GM12892 (cell line): ENCODE results near the gene AGPAT2.

Source experiments
- POLR2A ChIP-seq: IDR thresholded peaks from 2 replicates; pipeline ENCODE4 v1.6.1; 2011; ENCODE audit warnings: low read depth, low read length, control low read depth
- POLR2AphosphoS5 ChIP-seq: IDR thresholded peaks from 2 replicates; pipeline ENCODE4 v1.6.1; 2011; ENCODE audit warnings: low read depth, low read length, control low read depth
- TAF1 ChIP-seq: IDR thresholded peaks from 2 replicates; pipeline ENCODE4 v1.6.1; 2011; ENCODE audit warnings: low read depth, mild to moderate bottlenecking, control low read depth, low read length, borderline replicate concordance

DNA sequence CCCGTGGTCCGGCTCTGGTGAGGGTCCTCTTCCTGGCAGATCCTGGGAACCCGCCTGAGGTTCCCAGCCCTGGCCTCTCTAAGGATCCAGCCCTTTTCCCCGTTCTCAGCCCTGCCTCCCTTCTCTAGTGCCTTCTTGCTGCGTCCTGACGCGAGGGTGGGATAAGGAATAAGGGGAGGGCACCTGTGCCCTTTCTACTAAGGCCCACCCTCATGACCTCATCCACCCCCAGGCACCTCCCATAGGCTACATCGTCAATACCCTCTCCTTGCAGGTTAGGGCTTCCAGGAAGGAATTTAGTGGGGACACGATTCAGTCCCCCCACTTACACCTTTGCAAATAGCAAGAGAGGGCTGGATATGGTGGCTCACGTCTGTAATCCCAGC is 14.4 kb upstream of the AGPAT2 start:
- TF ChIP-seq POLR2A (no peak), TAF1 (no peak), POLR2AphosphoS5 (no peak)
